GM12878 (cell line): ENCODE data around the gene SELENOK. TPM values are rescaled to one million over a fixed set of nuclear protein-coding genes. Genes with fewer than 3 reads are reported as not detected.
A peak's percentile ranks its signal among the peaks of the same experiment; 100 is the strongest.

Experiments
- BACH1 ChIP-seq: fragments of 450-650 bp; IDR thresholded peaks from 2 replicates; pipeline ENCODE4 v1.6.1; 2017; ENCODE audit warnings: mild to moderate bottlenecking, borderline replicate concordance
- BMI1 ChIP-seq: fragments of 450-650 bp; IDR thresholded peaks from 2 replicates; pipeline ENCODE4 v1.6.1; 2016; ENCODE audit warnings: mild to moderate bottlenecking, moderate library complexity, borderline replicate concordance
- CEBPZ ChIP-seq: fragments of 150-350 bp; IDR thresholded peaks from 2 replicates; pipeline ENCODE4 v1.6.1; 2016; ENCODE audit warnings: low read depth, low read length
- CHD1 ChIP-seq: IDR thresholded peaks from 2 replicates; pipeline ENCODE4 v1.6.1; 2012; ENCODE audit warnings: low read depth, low read length, improper control_type of control experiment
- CTCF ChIP-seq, 3 experiments: IDR thresholded peaks in 2 of 3; conservative IDR thresholded peaks in 1 of 3; 2 replicates each; pipeline ENCODE4 v1.5.1; 2011; ENCODE audit warnings: low read depth in 3 of 3, low read length in 3 of 3, mild to moderate bottlenecking in 3 of 3, control low read depth in 2 of 3, moderate library complexity in 2 of 3, inconsistent platforms in 1 of 3, mixed read lengths in 1 of 3; ENCODE audit not compliant: control insufficient read depth in 2 of 3, insufficient read depth in 1 of 3; ENCODE audit errors: extremely low read depth in 1 of 3
- HDAC2 ChIP-seq: fragments of 200-600 bp; sonication (generic); IDR thresholded peaks from 2 replicates; pipeline ENCODE4 v1.6.1; 2017
- IKZF2 ChIP-seq, 2 experiments: fragments of 450-650 bp; IDR thresholded peaks; 2 replicates each; pipeline ENCODE4 v1.6.1; 2017; ENCODE audit warnings: mild to moderate bottlenecking in 2 of 2, moderate library complexity in 2 of 2
- IRF4 ChIP-seq: IDR thresholded peaks from 2 replicates; pipeline ENCODE4 v1.6.1; 2011; ENCODE audit warnings: low read depth, low read length
- LARP7 ChIP-seq: fragments of 450-650 bp; IDR thresholded peaks from 2 replicates; pipeline ENCODE4 v1.6.1; 2017; ENCODE audit warnings: mild to moderate bottlenecking
- MTA3 ChIP-seq: IDR thresholded peaks from 2 replicates; pipeline ENCODE4 v1.6.1; 2012; ENCODE audit warnings: low read length, inconsistent platforms, borderline replicate concordance
- TAF1 ChIP-seq: IDR thresholded peaks from 2 replicates; pipeline ENCODE4 v1.6.1; 2011; ENCODE audit warnings: mild to moderate bottlenecking, low read depth, low read length, borderline replicate concordance
- ZBED1 ChIP-seq: IDR thresholded peaks from 2 replicates; pipeline ENCODE4 v1.6.1; 2016; ENCODE audit warnings: borderline replicate concordance
- polyA plus RNA-seq, 11 experiments: library from polyadenylated mRNA; depleted of rRNA in 4 of 11; unstranded in 6 of 11; stranded (reverse) in 5 of 11; fragments of >200 nt; fragmentation: Nextera tagmentation in 4 of 11; fragmentation: Illumina TruSeq in 1 of 11; extraction: Ambion mirVana in 4 of 11; extraction: Trizol in 1 of 11; gene quantifications; 1 replicate in 1 of 11; 2 replicates in 10 of 11; pipeline versions ENCODE4 v1.2.1 to v1.2.3, GENCODE V29; 2011 to 2016; ENCODE audit warnings: inconsistent platforms in 2 of 11, missing spikeins in 2 of 11, low read depth in 1 of 11
- total RNA-seq, 4 experiments: library from RNA; depleted of rRNA in 3 of 4; stranded (reverse); fragments of >200 nt in 3 of 4; fragmentation: Illumina TruSeq in 1 of 4; extraction: Trizol in 1 of 4; gene quantifications; 2 replicates each; pipeline versions ENCODE4 v1.2.1 to v1.2.3, GENCODE V29; 2013 to 2021

Gene SELENOK
- total and polyA plus RNA-seq, 10 of the 15 experiments (the other 5 are each of a cell fraction or from before 2014, with no cell fraction given), result 35.4 to 322 (median 101) TPM

- TF ChIP-seq CTCF (IDR thresholded peaks at IDR 0.05 in 2 of 3, conservative IDR thresholded peaks at IDR 0.05 in 1 of 3; ENCODE audit: control insufficient read depth in 2 of 3, extremely low read depth in 1 of 3, insufficient read depth in 1 of 3, low read depth in 3 of 3, low read length in 3 of 3) (no peak), MTA3 (no peak), CEBPZ (no peak), TAF1 (no peak), IKZF2 (IDR thresholded peaks at IDR 0.05) (peak in 1 of 2 experiments; percentile 70; a peak in 1 of 4 replicates), LARP7 (0 out of 2 replicates have a peak, but pooled peaks have one; percentile 38), ZBED1 (no peak), CHD1 (no peak), HDAC2 (no peak), IRF4 (no peak), BACH1 (peak; percentile 16; the same call in 1 of the 2 replicates), BMI1 (no peak)
Observed at GRCh38 chr3:53843195-53844177, 48.2 kb downstream of the SELENOK start (continued).
